BE2C (cell line): ENCODE measurements around the gene RBMS3.

Source experiments
- DNase-seq: peaks from one replicate; pipeline ENCODE4 v3.0.0-alpha.2; 2020
- H3K27me3 ChIP-seq: fragments of 250-450 bp; sonication (Bioruptor Pico); 2 replicates; pipeline ENCODE4 v1.5.1; 2020; ENCODE audit warnings: mild to moderate bottlenecking
- H3K36me3 ChIP-seq: fragments of 250-450 bp; sonication (Bioruptor Pico); 2 replicates; pipeline ENCODE4 v1.5.1; 2020; ENCODE audit warnings: mild to moderate bottlenecking
- H3K4me1 ChIP-seq: fragments of 250-450 bp; sonication (Bioruptor Pico); 2 replicates; pipeline ENCODE4 v1.5.1; 2020
- H3K4me3 ChIP-seq: 2 replicates; pipeline ENCODE4 v1.5.1; 2011; ENCODE audit warnings: low read depth, low read length
- H3K9me3 ChIP-seq: fragments of 250-450 bp; sonication (Bioruptor Pico); 2 replicates; pipeline ENCODE4 v1.5.1; 2020
- TF ChIP-seq, protein P1 (sequence below): IDR thresholded peaks from 2 replicates; pipeline ENCODE4 v1.5.1; 2012; ENCODE audit warnings: mild to moderate bottlenecking, low read depth, low read length

Gene RBMS3

DNA sequence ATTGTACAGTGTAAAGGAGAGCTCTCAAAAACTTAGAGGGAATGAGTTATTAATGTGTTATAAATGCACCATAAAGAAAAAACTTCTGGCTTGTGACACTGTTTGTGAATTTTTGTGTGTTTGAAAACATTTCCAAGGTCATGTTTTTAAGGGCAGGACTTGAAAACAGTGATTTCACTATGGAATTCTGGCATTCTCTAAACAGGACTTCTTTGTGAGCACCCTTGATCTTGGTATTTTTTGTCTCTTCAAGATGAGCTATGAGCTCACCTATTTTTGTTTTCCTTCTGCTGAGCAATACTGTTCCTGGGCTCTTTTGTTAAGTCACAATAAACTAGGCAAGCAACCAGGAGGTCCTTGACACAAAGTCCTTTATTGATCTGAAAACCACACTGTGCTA, 284.4 kb downstream of the RBMS3 start:
- no peaks in the 10 kb centered on the region for H3K27me3 ChIP-seq
- no peak overlapping the region for H3K4me3 ChIP-seq
- H3K4me1 ChIP-seq = peaks cover 4% of the 10 kb centered on the region; the same call in 1 of the 2 replicates
- DNase-seq = no peak
- no peaks in the 10 kb centered on the region for H3K36me3 ChIP-seq
- TF ChIP-seq, protein P1, sequence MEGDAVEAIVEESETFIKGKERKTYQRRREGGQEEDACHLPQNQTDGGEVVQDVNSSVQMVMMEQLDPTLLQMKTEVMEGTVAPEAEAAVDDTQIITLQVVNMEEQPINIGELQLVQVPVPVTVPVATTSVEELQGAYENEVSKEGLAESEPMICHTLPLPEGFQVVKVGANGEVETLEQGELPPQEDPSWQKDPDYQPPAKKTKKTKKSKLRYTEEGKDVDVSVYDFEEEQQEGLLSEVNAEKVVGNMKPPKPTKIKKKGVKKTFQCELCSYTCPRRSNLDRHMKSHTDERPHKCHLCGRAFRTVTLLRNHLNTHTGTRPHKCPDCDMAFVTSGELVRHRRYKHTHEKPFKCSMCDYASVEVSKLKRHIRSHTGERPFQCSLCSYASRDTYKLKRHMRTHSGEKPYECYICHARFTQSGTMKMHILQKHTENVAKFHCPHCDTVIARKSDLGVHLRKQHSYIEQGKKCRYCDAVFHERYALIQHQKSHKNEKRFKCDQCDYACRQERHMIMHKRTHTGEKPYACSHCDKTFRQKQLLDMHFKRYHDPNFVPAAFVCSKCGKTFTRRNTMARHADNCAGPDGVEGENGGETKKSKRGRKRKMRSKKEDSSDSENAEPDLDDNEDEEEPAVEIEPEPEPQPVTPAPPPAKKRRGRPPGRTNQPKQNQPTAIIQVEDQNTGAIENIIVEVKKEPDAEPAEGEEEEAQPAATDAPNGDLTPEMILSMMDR = no peak
- H3K9me3 ChIP-seq = no peaks in the 10 kb centered on the region

DNA sequence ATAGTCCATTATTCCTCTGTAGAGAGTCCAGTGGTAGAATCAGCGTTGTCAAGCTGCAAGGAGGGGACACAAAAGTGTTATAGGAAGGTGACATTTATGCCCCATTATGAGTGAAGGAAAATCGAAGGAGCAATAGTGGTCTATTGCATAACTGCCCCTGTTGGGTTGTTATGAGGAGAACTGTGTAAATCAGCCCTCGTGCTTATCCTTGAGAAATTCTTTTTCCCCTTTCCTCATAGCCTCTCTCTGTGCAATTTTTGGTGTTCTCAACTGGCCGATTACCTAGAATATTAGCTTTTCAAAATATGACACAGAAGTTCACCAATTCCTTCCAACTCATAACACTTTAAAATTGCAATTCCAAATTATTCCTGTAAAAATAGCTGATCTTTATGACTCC, 286.6 kb downstream of the RBMS3 start:
- H3K4me3 ChIP-seq = no peak overlapping the region
- TF ChIP-seq, protein P1 = no peak
- no peaks in the 10 kb centered on the region for H3K27me3 ChIP-seq
- peaks cover 4% of the 10 kb centered on the region; the same call in 1 of the 2 replicates for H3K4me1 ChIP-seq
- no peak for DNase-seq
- no peaks in the 10 kb centered on the region for H3K9me3 ChIP-seq
- H3K36me3 ChIP-seq = no peaks in the 10 kb centered on the region

DNA sequence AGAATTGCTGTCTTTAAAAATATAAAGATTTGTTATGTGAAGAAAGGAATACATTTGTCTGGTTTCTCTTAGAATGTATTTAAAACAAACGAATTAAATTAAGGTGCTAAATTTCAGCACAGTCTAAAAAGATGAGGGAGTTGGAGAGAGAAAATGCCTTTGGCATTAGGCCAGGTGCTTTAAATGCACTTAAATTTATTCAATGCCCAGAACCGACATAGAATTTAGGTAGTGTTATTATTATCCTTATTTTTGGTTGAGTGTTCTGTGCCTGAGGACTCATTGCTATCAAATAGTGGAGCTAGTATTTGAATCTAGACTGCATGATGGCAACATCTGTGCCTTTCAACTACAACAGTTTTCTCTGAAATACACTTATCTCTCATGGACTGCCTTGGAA, 287.5 kb downstream of the RBMS3 start:
- TF ChIP-seq, protein P1 = no peak

DNA sequence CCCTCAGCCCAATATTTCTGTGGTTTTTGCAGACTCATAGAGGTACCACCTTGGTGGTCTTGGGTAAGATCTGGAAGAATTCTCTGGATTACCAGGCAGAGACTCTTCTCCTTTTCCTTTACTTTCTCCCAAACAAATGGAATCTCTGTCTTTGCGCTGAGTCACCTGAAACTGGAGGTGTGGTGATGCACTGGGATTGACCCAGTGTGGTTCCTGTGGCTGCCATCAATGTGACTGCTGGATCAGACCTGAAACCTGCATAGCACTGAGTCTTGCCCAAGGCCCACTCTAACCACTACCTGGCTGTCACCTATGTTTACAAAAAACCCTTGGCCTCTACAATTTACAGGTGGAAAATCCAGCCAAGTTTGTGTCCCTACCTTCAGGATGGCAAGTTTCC, 295.3 kb downstream of the RBMS3 start:
- TF ChIP-seq, protein P1 = no peak
- H3K4me1 ChIP-seq = peaks cover 3% of the 10 kb centered on the region; the same call in 1 of the 2 replicates
- no peak for DNase-seq
- H3K4me3 ChIP-seq = no peak overlapping the region
- H3K27me3 ChIP-seq = no peaks in the 10 kb centered on the region
- H3K36me3 ChIP-seq = no peaks in the 10 kb centered on the region
- H3K9me3 ChIP-seq = no peaks in the 10 kb centered on the region

More for the DNA sequence above, 287.5 kb downstream of the RBMS3 start:
- Histone ChIP-seq H3K9me3 (no peaks in the 10 kb centered on the region), H3K27me3 (no peaks in the 10 kb centered on the region), H3K36me3 (no peaks in the 10 kb centered on the region), H3K4me3 (no peak overlapping the region), H3K4me1 (peaks cover 4% of the 10 kb centered on the region; the same call in 1 of the 2 replicates)
- DNase-seq = no peak

DNA sequence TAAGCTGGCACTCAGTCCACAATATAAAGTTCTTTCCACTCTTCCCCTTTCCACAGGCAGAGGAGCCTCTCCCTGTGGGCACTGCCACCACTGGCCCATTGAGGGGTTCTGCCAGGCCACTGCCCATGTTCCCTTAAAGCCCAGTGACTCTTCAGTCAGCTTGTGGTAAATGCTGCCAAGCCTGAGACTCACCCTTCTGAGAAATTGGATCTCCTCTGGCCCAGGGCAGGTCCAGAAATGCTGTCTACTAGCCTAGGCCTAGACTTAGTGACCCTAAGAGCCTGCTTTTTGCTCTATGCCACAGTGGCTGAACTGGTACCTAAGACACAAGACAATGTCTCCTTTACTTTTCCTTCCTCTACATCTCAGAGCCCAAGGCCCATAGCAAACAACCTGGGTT, 295.8 kb downstream of the RBMS3 start:
- Histone ChIP-seq H3K4me3 (no peak overlapping the region), H3K27me3 (no peaks in the 10 kb centered on the region), H3K4me1 (peaks cover 8% of the 10 kb centered on the region), H3K9me3 (no peaks in the 10 kb centered on the region), H3K36me3 (no peaks in the 10 kb centered on the region)
- no peak for DNase-seq
- TF ChIP-seq, protein P1 = no peak

DNA sequence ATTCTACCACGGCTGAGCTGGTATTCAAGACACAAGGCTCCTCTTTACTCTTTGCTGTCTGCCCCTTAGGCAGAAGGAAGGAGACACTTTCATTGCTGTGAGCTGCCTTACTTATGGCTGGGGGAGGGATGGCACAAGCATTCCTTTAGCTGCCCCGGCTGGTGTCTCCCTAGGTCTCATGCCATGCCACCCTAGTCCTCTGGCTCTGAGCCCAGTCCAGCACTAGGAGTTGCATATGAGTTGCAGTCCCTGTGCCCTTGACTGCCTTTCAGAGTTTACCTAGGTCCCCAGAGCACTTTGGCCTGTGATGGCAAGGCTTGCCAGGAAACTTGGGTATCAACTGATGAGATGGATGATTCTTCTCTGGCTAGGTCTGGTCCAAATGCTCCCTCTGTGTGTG, 296.4 kb downstream of the RBMS3 start:
- H3K36me3 ChIP-seq = no peaks in the 10 kb centered on the region
- no peaks in the 10 kb centered on the region for H3K27me3 ChIP-seq
- no peak for DNase-seq
- TF ChIP-seq, protein P1 = no peak
- H3K9me3 ChIP-seq = no peaks in the 10 kb centered on the region
- H3K4me1 ChIP-seq = peaks cover 12% of the 10 kb centered on the region
- no peak overlapping the region for H3K4me3 ChIP-seq
